Epithelial cell of proximal tubule (primary cell): ENCODE data around the gene MRPS27. TPM values are rescaled to one million over a fixed set of nuclear protein-coding genes. Genes with fewer than 3 reads are reported as not detected.

Source experiments
- DNase-seq: peaks from one replicate; pipeline ENCODE4 v3.0.0-alpha.2; 2011; ENCODE audit warnings: low read depth
- H3K4me3 ChIP-seq: 2 replicates; pipeline ENCODE4 v1.5.1; 2011; ENCODE audit warnings: low read depth, mild to moderate bottlenecking, low read length
- total RNA-seq: library from RNA; depleted of rRNA; stranded (reverse); fragments of >200 nt; gene quantifications from 2 replicates; pipeline ENCODE4 v1.2.3, GENCODE V29; 2015
- TF ChIP-seq, protein P1 (sequence below): conservative IDR thresholded peaks from 2 replicates; pipeline ENCODE4 v1.5.1; 2012; ENCODE audit warnings: low read depth, mild to moderate bottlenecking, low read length

MRPS27 gene
- total RNA-seq, 1 donor from 2014 or later, result 54.4 TPM

DNA sequence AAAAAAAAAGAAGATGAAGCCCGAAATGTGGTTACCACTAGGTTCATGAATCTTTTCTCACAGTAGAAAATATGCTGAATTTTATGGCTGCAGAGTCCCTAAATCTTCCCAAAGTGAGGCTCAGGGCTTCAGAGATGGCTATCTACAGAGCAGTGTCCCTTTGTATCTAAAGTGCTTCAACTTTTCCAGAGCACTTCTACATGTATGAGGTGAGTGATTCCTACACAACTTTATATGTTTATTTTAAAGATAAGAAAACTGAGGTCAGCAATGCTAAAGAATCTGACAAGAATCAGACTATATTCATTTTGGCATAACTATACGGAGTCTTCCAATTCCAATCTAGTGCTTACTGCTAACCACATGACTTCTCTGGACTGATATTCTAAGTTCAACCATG lies 53.2 kb downstream of the MRPS27 start:
- no peak overlapping the region for H3K4me3 ChIP-seq
- TF ChIP-seq, protein P1, sequence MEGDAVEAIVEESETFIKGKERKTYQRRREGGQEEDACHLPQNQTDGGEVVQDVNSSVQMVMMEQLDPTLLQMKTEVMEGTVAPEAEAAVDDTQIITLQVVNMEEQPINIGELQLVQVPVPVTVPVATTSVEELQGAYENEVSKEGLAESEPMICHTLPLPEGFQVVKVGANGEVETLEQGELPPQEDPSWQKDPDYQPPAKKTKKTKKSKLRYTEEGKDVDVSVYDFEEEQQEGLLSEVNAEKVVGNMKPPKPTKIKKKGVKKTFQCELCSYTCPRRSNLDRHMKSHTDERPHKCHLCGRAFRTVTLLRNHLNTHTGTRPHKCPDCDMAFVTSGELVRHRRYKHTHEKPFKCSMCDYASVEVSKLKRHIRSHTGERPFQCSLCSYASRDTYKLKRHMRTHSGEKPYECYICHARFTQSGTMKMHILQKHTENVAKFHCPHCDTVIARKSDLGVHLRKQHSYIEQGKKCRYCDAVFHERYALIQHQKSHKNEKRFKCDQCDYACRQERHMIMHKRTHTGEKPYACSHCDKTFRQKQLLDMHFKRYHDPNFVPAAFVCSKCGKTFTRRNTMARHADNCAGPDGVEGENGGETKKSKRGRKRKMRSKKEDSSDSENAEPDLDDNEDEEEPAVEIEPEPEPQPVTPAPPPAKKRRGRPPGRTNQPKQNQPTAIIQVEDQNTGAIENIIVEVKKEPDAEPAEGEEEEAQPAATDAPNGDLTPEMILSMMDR, result no peak
- no peak for DNase-seq

DNA sequence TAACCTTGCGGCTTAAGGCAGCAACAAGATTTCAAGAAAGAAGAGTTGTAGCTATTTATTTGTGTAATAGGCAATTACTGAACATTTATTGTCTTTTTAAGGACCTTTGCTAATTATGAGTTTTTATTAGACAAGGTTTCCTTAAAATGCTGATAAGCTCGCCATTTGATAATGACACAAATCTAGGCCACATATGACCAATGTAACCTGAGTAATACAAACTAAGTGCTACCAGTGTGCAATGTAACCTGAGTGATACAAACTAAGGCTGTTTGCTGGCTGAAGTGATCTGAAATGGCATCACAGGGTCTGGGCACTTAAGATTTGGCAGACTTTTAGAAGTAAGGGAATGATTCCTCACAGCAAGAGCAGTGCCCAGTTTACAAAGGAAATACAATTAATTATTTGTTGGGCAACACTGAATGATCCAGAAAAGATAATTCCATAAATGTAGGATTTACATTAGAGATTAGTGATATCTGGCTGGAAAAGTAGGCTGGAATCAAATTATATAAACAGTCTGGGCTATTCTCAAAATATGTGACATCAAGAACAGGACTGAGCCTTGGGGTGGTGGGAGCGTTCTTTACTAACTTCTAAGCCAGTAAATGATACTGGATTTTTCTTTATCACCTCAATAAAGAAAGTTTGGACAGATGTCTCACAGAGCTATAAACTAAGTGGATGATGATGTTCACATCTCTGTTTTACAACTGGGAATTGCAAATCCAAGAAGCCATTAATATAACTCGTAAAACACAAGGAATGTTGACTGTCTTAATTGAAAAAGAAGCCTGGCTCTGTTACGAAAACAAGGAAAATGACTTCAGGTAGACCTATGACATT lies 54.8 kb downstream of the MRPS27 start:
- TF ChIP-seq, protein P1, result no peak
- DNase-seq, result no peak
- H3K4me3 ChIP-seq, result no peak overlapping the region

DNA sequence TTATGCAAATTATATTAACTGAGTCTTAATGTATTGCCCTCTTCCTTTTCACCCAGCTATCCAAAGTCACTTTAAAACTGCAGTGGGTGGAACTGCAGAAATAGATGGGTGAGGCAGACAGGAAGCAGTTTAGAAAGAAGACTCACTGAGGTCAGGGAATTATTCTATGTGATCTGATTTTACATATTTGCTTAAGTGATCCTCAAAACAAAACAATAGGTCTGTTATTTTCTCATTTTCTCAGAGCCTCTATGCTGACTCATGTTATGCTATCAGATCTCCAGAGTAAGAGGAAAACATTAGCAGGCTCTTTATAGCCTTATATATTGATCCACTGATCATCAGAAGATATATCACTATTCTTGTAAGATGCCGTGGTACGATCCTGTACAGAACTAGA lies 63.5 kb downstream of the MRPS27 start:
- H3K4me3 ChIP-seq, result no peak overlapping the region
- no peak for DNase-seq
- TF ChIP-seq, protein P1, result no peak

DNA sequence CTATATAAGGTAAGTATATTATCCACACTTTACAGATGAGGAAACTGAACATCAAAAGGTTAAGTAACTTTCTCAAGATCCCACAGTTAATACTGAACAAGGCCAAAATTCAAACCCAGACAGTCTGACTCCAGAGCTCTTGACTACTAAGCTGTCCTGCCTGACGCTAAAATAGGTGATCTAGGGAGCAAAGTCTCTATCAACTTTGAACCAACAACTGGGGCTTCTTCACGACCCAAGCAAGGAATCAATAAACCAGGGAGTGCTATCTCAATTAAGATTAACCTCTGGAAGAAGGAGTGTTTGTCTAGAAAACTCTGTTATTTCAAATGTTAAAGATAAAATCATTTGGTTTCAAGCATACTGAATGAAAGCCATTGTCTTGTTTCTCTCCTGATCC lies 64.4 kb downstream of the MRPS27 start:
- TF ChIP-seq, protein P1, result no peak
- no peak overlapping the region for H3K4me3 ChIP-seq
- no peak for DNase-seq

DNA sequence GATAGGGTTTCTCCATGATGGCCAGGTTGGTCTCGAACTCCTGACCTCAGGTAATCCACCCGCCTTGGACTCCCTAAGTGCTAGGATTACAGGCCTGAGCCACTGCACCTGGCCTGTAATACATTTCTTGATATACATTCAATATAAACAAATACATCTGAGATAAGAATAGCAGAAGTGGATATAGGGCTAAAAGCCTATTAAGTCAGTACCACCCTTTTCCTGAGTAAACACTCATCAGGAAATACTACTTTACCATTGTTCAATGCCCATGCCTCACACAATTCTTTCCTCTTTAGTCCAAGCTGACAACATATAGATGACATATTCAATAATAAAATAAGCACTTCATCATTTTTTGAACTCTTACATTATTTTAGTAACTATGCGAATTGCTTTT lies 64.8 kb downstream of the MRPS27 start:
- H3K4me3 ChIP-seq, result no peak overlapping the region
- TF ChIP-seq, protein P1, result no peak
- DNase-seq, result no peak

DNA sequence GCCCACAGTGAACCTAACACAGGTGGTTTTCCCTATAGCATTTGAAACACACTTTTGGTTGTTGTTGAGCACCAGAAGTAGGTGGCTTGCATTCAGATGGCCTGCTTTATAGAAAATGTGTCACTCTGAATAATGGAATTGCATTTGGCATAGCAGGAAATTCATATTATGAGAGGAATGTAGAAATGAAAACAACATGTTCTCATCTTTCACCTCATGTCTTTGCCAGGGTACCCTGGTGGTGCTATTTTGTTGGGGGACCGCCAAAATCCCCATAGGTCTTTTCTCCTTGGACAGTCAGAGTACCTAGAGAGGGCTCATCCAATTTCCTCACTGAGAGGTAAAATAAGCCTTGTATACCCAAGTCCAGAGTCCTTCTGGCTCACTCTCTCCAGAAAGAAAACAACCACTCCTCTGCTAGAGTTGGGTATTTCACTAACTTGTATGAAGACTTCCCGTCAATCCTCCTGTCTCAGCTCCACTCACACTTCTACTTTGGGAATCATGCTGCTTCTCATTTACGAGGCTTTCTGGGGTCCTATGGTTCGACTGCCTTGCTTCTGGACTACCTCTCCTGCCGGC lies 67.4 kb downstream of the MRPS27 start:
- no peak overlapping the region for H3K4me3 ChIP-seq
- TF ChIP-seq, protein P1, result no peak
- DNase-seq, result no peak
